NCI-H510A (cell line): ENCODE measurements around the gene DOCK9.
"Not testable (repeated sequence)": the region's sequence is repeated elsewhere in the genome, so short reads cannot be mapped to it uniquely, and the experiment has no call there.

ENCODE experiments used
- DNase-seq: peaks from one replicate; lab custom pipeline; 2025; lab: John Stamatoyannopoulos, UW

Gene DOCK9

GRCh38 chr13:98918771-98919170, 59.1 kb downstream of the DOCK9 start:
- DNase-seq: no peak

- no peak for DNase-seq
Measured at GRCh38 chr13:98917116-98917515, 60.7 kb downstream of the DOCK9 start.

- no peak for DNase-seq
Measured at GRCh38 chr13:98916403-98916802, 61.5 kb downstream of the DOCK9 start.

GRCh38 chr13:98915981-98916380, 61.9 kb downstream of the DOCK9 start:
- no peak for DNase-seq

GRCh38 chr13:98915563-98915962, 62.3 kb downstream of the DOCK9 start:
- DNase-seq: no peak

GRCh38 chr13:98913741-98914140, 64.1 kb downstream of the DOCK9 start:
- DNase-seq: no peak

GRCh38 chr13:98912846-98913245, 65.0 kb downstream of the DOCK9 start:
- DNase-seq: no peak

GRCh38 chr13:98910501-98910951, 67.3 kb downstream of the DOCK9 start:
- no peak for DNase-seq

GRCh38 chr13:98909016-98909415, 68.8 kb downstream of the DOCK9 start:
- DNase-seq: no peak

GRCh38 chr13:98906746-98907502, 70.9 kb downstream of the DOCK9 start:
- DNase-seq: no peak

GRCh38 chr13:98905199-98905598, 72.7 kb downstream of the DOCK9 start:
- no peak for DNase-seq

- DNase-seq: no peak
Measured at GRCh38 chr13:98900442-98900841, 77.4 kb downstream of the DOCK9 start.

GRCh38 chr13:98897706-98898105, 80.2 kb downstream of the DOCK9 start:
- no peak for DNase-seq

- no peak for DNase-seq
Measured at GRCh38 chr13:98896868-98897144, 81.1 kb downstream of the DOCK9 start.

GRCh38 chr13:98896083-98896867, 81.6 kb downstream of the DOCK9 start:
- DNase-seq: no peak

GRCh38 chr13:98894814-98895213, 83.0 kb downstream of the DOCK9 start:
- DNase-seq: not testable (repeated sequence)

- DNase-seq: no peak
Measured at GRCh38 chr13:98893371-98893770, 84.5 kb downstream of the DOCK9 start.

- DNase-seq: no peak
Measured at GRCh38 chr13:98892821-98893220, 85.0 kb downstream of the DOCK9 start.

- no peak for DNase-seq
Measured at GRCh38 chr13:98892077-98892476, 85.8 kb downstream of the DOCK9 start.

GRCh38 chr13:98890925-98891324, 86.9 kb downstream of the DOCK9 start:
- DNase-seq: no peak

- DNase-seq: no peak
Measured at GRCh38 chr13:98890186-98890585, 87.7 kb downstream of the DOCK9 start.

GRCh38 chr13:98889419-98890085, 88.3 kb downstream of the DOCK9 start:
- DNase-seq: no peak

GRCh38 chr13:98888890-98889279, 89.0 kb downstream of the DOCK9 start:
- DNase-seq: no peak
